H9 (cell line): ENCODE data around the gene SPDL1. TPM values are rescaled to one million over a fixed set of nuclear protein-coding genes. Genes with fewer than 3 reads are reported as not detected.

Source experiments
- DNase-seq: peaks from one replicate; pipeline ENCODE4 v3.0.0-alpha.2; 2017
- H2AFZ ChIP-seq: one replicate; pipeline ENCODE4 v1.6.1; 2013; ENCODE audit warnings: mild to moderate bottlenecking, low read length, control low read depth, moderate library complexity
- H2AK5ac ChIP-seq: 2 replicates; pipeline ENCODE4 v1.6.1; 2013; ENCODE audit warnings: low read length, control low read depth, mixed read lengths; ENCODE audit not compliant: insufficient read length
- H2BK120ac ChIP-seq: one replicate; pipeline ENCODE4 v1.6.1; 2013; ENCODE audit warnings: low read depth, mild to moderate bottlenecking, low read length, control low read depth, inconsistent platforms; ENCODE audit not compliant: poor library complexity, severe bottlenecking
- H2BK12ac ChIP-seq: 2 replicates; pipeline ENCODE4 v1.6.1; 2013; ENCODE audit warnings: low read length, control low read depth, mixed read lengths, low read depth; ENCODE audit not compliant: insufficient read length
- H2BK15ac ChIP-seq: 2 replicates; pipeline ENCODE4 v1.6.1; 2013; ENCODE audit warnings: low read depth, low read length, control low read depth
- H2BK20ac ChIP-seq: one replicate; pipeline ENCODE4 v1.6.1; 2013; ENCODE audit warnings: low read depth, mild to moderate bottlenecking, low read length, control low read depth, inconsistent platforms; ENCODE audit not compliant: poor library complexity, severe bottlenecking
- H2BK5ac ChIP-seq: 2 replicates; pipeline ENCODE4 v1.6.1; 2013; ENCODE audit warnings: low read length, control low read depth, mixed read lengths; ENCODE audit not compliant: insufficient read length
- H3K14ac ChIP-seq: 2 replicates; pipeline ENCODE4 v1.6.1; 2013; ENCODE audit warnings: low read length, control low read depth; ENCODE audit not compliant: insufficient read depth
- H3K18ac ChIP-seq: 2 replicates; pipeline ENCODE4 v1.6.1; 2013; ENCODE audit warnings: low read depth, mild to moderate bottlenecking, mixed read lengths, low read length, control low read depth; ENCODE audit not compliant: insufficient read length
- H3K23ac ChIP-seq: 2 replicates; pipeline ENCODE4 v1.6.1; 2013; ENCODE audit warnings: low read length, control low read depth, mixed read lengths, low read depth; ENCODE audit not compliant: insufficient read length
- H3K23me2 ChIP-seq: 2 replicates; pipeline ENCODE4 v1.6.1; 2013; ENCODE audit warnings: low read depth, mild to moderate bottlenecking, mixed read lengths, low read length, control low read depth; ENCODE audit not compliant: insufficient read length, poor library complexity, severe bottlenecking
- H3K27ac ChIP-seq: 2 replicates; pipeline ENCODE4 v1.5.1; 2013; ENCODE audit warnings: low read length, control low read depth, mixed read lengths, low read depth; ENCODE audit not compliant: insufficient read length
- H3K27me3 ChIP-seq: 2 replicates; pipeline ENCODE4 v1.6.1; 2013; ENCODE audit warnings: low read length, control low read depth, inconsistent platforms; ENCODE audit not compliant: insufficient read depth
- H3K4ac ChIP-seq: 2 replicates; pipeline ENCODE4 v1.6.1; 2013; ENCODE audit warnings: low read depth, mild to moderate bottlenecking, control low read depth, inconsistent platforms, low read length, moderate library complexity
- H3K4me1 ChIP-seq: 2 replicates; pipeline ENCODE4 v1.6.1; 2013; ENCODE audit warnings: low read length, control low read depth, inconsistent platforms; ENCODE audit not compliant: insufficient read depth
- H3K4me2 ChIP-seq: 2 replicates; pipeline ENCODE4 v1.6.1; 2013; ENCODE audit warnings: low read length, control low read depth, mixed read lengths; ENCODE audit not compliant: insufficient read length, insufficient read depth
- H3K56ac ChIP-seq: 2 replicates; pipeline ENCODE4 v1.6.1; 2013; ENCODE audit warnings: low read depth, mild to moderate bottlenecking, mixed read lengths, low read length, control low read depth; ENCODE audit not compliant: insufficient read length
- H3K79me1 ChIP-seq: 2 replicates; pipeline ENCODE4 v1.6.1; 2013; ENCODE audit warnings: low read depth, mild to moderate bottlenecking, moderate library complexity, low read length, control low read depth, inconsistent platforms; ENCODE audit not compliant: insufficient read depth, poor library complexity, severe bottlenecking
- H3K79me2 ChIP-seq: 2 replicates; pipeline ENCODE4 v1.6.1; 2013; ENCODE audit warnings: low read length, control low read depth, inconsistent platforms; ENCODE audit not compliant: insufficient read depth
- H3K9ac ChIP-seq: 2 replicates; pipeline ENCODE4 v1.6.1; 2013; ENCODE audit warnings: low read length, control low read depth, mixed read lengths; ENCODE audit not compliant: insufficient read length; ENCODE audit errors: extremely low read depth
- H3K9me3 ChIP-seq: one replicate; pipeline ENCODE4 v1.6.1; 2013; ENCODE audit warnings: low read depth, low read length, inconsistent platforms; ENCODE audit not compliant: control insufficient read depth
- H3T11ph ChIP-seq: one replicate; pipeline ENCODE4 v1.6.1; 2013; ENCODE audit warnings: mild to moderate bottlenecking, low read length, control low read depth, inconsistent platforms
- H4K20me1 ChIP-seq: one replicate; pipeline ENCODE4 v1.6.1; 2013; ENCODE audit not compliant: control insufficient read depth, insufficient read length, insufficient read depth
- H4K5ac ChIP-seq: 2 replicates; pipeline ENCODE4 v1.6.1; 2013; ENCODE audit warnings: low read depth, mild to moderate bottlenecking, mixed read lengths, low read length, control low read depth; ENCODE audit not compliant: insufficient read length
- H4K8ac ChIP-seq: replicated peaks from 2 replicates; pipeline ENCODE4 v1.6.1; 2013; ENCODE audit warnings: low read length, control low read depth, mixed read lengths, low read depth; ENCODE audit not compliant: insufficient read length
- H4K91ac ChIP-seq: 2 replicates; pipeline ENCODE4 v1.6.1; 2013; ENCODE audit warnings: low read depth, mild to moderate bottlenecking, moderate library complexity, mixed read lengths, low read length, control low read depth; ENCODE audit not compliant: insufficient read length
- H3K27ac Mint-ChIP-seq, 3 experiments: 2 replicates in 2 of 3; 3 replicates in 1 of 3; pipeline ENCODE4 v1.8.0; 2020 to 2021; ENCODE audit warnings: mixed read lengths in 3 of 3, mild to moderate bottlenecking in 1 of 3, moderate library complexity in 1 of 3
- H3K27me3 Mint-ChIP-seq: 2 replicates; pipeline ENCODE4 v1.8.0; 2021; ENCODE audit warnings: low read depth, mild to moderate bottlenecking, moderate library complexity, mixed read lengths
- H3K36me3 Mint-ChIP-seq, 3 experiments: 2 replicates in 2 of 3; 3 replicates in 1 of 3; pipeline ENCODE4 v1.8.0; 2020 to 2021; ENCODE audit warnings: low read depth in 3 of 3, mixed read lengths in 3 of 3; ENCODE audit not compliant: insufficient read depth in 1 of 3
- H3K4me1 Mint-ChIP-seq, 2 experiments: 2 replicates each; pipeline ENCODE4 v1.8.0; 2020; ENCODE audit warnings: mixed read lengths in 2 of 2
- H3K4me3 Mint-ChIP-seq, 2 experiments: 2 replicates in 1 of 2; 3 replicates in 1 of 2; pipeline ENCODE4 v1.8.0; 2020 to 2021; ENCODE audit warnings: mild to moderate bottlenecking in 2 of 2, mixed read lengths in 2 of 2, moderate library complexity in 1 of 2
- H3K9me3 Mint-ChIP-seq, 2 experiments: 2 replicates in 1 of 2; 3 replicates in 1 of 2; pipeline ENCODE4 v1.8.0; 2020; ENCODE audit warnings: mild to moderate bottlenecking in 2 of 2, mixed read lengths in 2 of 2, moderate library complexity in 1 of 2
- WGBS: extraction: QIAGEN DNeasy Blood & Tissue Kit; methylation state at CpG from one replicate; pipeline ENCODE4 v1.1.7; 2013; ENCODE audit warnings: missing lambda C conversion rate, low lambda C conversion rate, mixed read lengths; ENCODE audit not compliant: insufficient read length; ENCODE audit errors: extremely low coverage; 5-methylcytosine and 5-hydroxymethylcytosine counted together
- total RNA-seq: library from RNA; stranded (reverse); gene quantifications from 2 replicates; pipeline ENCODE4 v1.2.1, GENCODE V29; 2021
- TF ChIP-seq, protein P1 (sequence below): fragments of 200-600 bp; sonication (generic); conservative IDR thresholded peaks from 3 replicates; pipeline ENCODE4 v1.8.0; 2021; ENCODE audit warnings: antibody characterized with exemption, mild to moderate bottlenecking

SPDL1 gene
- total RNA-seq, 1 experiment from 2014 or later, result 49.4 TPM

DNA sequence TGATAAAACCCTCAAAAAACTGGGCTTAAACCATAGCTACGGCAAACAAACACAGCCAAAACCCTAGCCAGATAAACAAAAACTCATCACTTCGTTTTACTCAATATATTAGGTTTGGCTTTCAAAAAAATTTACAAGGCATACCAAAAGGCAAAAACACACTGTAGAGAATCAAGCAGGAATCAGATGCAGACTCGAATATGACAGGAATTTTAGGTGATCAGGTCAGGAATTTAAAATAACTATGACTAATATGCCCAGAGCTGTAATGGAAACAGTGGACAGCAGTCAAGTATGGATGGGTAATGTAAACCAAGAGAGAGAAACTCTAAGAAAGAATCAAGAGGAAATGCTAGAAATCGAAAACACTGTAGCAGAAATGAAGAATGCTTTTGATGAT lies 27.0 kb downstream of the SPDL1 start:
- Histone ChIP-seq H3T11ph (no peak overlapping the region), H3K9ac (no peak overlapping the region), H3K18ac (no peak overlapping the region), H3K23ac (no peak overlapping the region), H2BK5ac (no peak overlapping the region), H4K20me1 (no peaks in the 10 kb centered on the region), H3K4me1 (no peaks in the 10 kb centered on the region), H3K27me3 (no peaks in the 10 kb centered on the region), H3K4ac (no peak overlapping the region), H3K79me2 (no peaks in the 10 kb centered on the region), H4K8ac (no peak overlapping the region), H3K23me2 (no peaks in the 10 kb centered on the region), H3K14ac (no peak overlapping the region), H3K56ac (no peak overlapping the region), H3K9me3 (no peaks in the 10 kb centered on the region), H2AK5ac (no peak overlapping the region), H4K91ac (no peak overlapping the region), H3K27ac (no peak overlapping the region), H2BK15ac (no peak overlapping the region), H2BK120ac (no peak overlapping the region), H3K4me2 (no peak overlapping the region), H4K5ac (no peak overlapping the region), H3K79me1 (no peaks in the 10 kb centered on the region), H2AFZ (no peak overlapping the region), H2BK12ac (no peak overlapping the region), H2BK20ac (no peak overlapping the region)
- Mint-ChIP-seq H3K27ac (no peak overlapping the region), H3K4me1 (no peaks in the 10 kb centered on the region; a peak in 1 of 4 replicates), H3K27me3 (peaks cover 1% of the 10 kb centered on the region; the same call in 1 of the 2 replicates), H3K4me3 (no peak overlapping the region), H3K36me3 (no peaks in the 10 kb centered on the region), H3K9me3 (peaks cover 9 to 15% of the 10 kb centered on the region in 2 experiments; a peak in 4 of 5 replicates)
- no CpG with 5 or more reads among the region's 4 CpGs for WGBS
- no peak for DNase-seq
- TF ChIP-seq, protein P1, sequence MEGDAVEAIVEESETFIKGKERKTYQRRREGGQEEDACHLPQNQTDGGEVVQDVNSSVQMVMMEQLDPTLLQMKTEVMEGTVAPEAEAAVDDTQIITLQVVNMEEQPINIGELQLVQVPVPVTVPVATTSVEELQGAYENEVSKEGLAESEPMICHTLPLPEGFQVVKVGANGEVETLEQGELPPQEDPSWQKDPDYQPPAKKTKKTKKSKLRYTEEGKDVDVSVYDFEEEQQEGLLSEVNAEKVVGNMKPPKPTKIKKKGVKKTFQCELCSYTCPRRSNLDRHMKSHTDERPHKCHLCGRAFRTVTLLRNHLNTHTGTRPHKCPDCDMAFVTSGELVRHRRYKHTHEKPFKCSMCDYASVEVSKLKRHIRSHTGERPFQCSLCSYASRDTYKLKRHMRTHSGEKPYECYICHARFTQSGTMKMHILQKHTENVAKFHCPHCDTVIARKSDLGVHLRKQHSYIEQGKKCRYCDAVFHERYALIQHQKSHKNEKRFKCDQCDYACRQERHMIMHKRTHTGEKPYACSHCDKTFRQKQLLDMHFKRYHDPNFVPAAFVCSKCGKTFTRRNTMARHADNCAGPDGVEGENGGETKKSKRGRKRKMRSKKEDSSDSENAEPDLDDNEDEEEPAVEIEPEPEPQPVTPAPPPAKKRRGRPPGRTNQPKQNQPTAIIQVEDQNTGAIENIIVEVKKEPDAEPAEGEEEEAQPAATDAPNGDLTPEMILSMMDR, result no peak
